HAP-1 (cell line): ENCODE results near the gene IKZF2.

Source experiments
- DNase-seq, 2 experiments: peaks; one replicate each; pipeline ENCODE4 v3.0.0-alpha.2; 2016 to 2020; ENCODE audit warnings: low spot score in 2 of 2
- H3K27me3 ChIP-seq: fragments of 250-450 bp; sonication (Bioruptor Pico); 2 replicates; pipeline ENCODE4 v1.5.1; 2020; ENCODE audit warnings: low read depth, mild to moderate bottlenecking, moderate library complexity
- H3K36me3 ChIP-seq: fragments of 250-450 bp; sonication (Bioruptor Pico); replicated peaks from 2 replicates; pipeline ENCODE4 v1.5.1; 2020; ENCODE audit warnings: mild to moderate bottlenecking
- H3K4me1 ChIP-seq: fragments of 250-450 bp; sonication (Bioruptor Pico); 2 replicates; pipeline ENCODE4 v1.5.1; 2020; ENCODE audit warnings: mild to moderate bottlenecking
- H3K4me3 ChIP-seq: fragments of 250-450 bp; sonication (Bioruptor Pico); 2 replicates; pipeline ENCODE4 v1.5.1; 2020; ENCODE audit warnings: mild to moderate bottlenecking, moderate library complexity
- H3K9me3 ChIP-seq: fragments of 250-450 bp; sonication (Bioruptor Pico); 2 replicates; pipeline ENCODE4 v1.5.1; 2020; ENCODE audit warnings: mild to moderate bottlenecking, moderate library complexity
- in situ Hi-C: fragments of 300-500 bp; cut with MboI; formaldehyde crosslinking; loops from 3 replicates; pipeline ENCODE4 v1.14.3; 2020; ENCODE audit warnings: low sequenced_read_pairs, inconsistent platforms, mixed read lengths

Gene IKZF2

DNA sequence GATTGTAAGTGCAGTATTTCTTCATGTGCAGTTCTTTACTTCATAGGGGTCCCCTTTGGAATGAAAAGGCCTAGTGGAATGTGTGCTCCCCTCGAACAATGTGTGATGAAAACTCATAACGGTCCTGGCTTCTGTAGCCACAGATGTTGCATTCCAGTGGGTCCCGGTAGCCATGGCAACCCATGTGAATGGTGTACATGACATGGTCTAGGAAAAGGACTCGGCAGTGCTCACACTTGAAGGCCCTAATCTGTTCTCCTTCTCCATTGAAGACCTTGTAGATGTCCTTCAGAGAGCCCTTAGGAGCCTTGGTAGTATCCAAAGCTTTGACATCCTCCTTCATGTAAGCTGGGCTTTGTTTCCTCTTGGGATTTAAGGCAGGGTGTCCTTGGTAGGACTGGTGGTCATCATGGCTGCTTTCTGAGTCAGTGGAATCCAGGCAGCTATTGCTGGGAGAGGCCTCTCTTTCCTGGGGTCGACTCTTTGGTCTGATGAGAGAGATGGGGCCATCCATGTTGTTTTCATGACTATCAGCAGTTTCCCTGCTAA, 144.0 kb downstream of the IKZF2 start:
- Histone ChIP-seq H3K36me3 (no peaks in the 10 kb centered on the region), H3K27me3 (no peaks in the 10 kb centered on the region), H3K4me1 (no peaks in the 10 kb centered on the region), H3K9me3 (no peaks in the 10 kb centered on the region), H3K4me3 (no peak overlapping the region)
- peak in 1 of 2 experiments; percentile 8 for DNase-seq
- in situ Hi-C loops, result no loop called here

DNA sequence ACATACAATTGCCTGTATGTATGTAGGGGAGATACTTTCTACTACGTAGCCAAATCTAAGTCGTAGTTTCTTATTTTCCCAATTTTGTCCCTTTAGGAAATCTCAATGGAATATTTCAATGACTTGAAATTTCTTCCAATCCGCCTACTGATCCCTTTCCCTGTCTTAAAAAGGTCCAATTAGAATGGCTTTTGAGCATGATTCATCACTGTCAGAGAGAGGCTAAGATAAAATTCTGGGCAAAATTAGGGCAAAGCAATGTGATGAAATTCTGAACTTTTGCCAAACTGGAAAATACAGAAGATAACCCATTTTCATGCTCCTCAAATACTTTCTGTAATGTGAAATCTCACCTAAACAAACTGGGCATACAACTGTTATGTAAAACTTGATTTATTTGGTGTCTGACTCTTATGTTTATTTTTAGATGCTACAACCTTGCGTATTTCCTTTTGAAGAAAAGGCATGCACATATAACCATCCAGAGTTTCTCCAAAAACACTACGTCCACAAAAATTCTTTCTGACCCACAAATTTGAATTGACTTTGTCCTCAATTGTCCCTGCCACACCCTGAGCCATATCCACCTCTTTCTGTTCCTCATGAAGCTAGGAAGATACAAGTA, 147.1 kb downstream of the IKZF2 start:
- Histone ChIP-seq H3K4me1 (0 out of 2 replicates have a peak, but pooled peaks cover 3% of the 10 kb centered on the region), H3K27me3 (no peaks in the 10 kb centered on the region), H3K4me3 (no peak overlapping the region), H3K36me3 (no peaks in the 10 kb centered on the region), H3K9me3 (no peaks in the 10 kb centered on the region)
- DNase-seq, result no peak
- in situ Hi-C loops, result no loop called here

DNA sequence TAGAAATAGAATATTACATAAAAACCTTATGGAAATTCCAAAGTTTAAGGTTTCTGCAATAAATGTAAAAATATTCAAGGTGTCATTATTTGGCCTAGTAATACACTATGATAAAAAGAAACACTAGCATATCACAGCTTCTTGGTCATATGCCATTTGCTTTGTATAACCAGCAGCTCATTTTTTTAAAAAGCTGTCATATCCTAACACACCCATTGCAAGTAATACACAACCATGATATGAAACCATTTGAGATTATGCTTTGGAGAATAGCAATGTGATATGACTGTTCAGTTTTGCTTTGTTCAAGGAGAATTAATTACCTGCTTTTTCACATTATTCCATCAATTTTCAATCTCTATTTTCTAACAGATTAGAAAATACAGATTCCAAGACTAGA, 149.0 kb downstream of the IKZF2 start:
- Histone ChIP-seq H3K4me1 (0 out of 2 replicates have a peak, but pooled peaks cover 3% of the 10 kb centered on the region), H3K27me3 (no peaks in the 10 kb centered on the region)
- DNase-seq, result no peak

DNA sequence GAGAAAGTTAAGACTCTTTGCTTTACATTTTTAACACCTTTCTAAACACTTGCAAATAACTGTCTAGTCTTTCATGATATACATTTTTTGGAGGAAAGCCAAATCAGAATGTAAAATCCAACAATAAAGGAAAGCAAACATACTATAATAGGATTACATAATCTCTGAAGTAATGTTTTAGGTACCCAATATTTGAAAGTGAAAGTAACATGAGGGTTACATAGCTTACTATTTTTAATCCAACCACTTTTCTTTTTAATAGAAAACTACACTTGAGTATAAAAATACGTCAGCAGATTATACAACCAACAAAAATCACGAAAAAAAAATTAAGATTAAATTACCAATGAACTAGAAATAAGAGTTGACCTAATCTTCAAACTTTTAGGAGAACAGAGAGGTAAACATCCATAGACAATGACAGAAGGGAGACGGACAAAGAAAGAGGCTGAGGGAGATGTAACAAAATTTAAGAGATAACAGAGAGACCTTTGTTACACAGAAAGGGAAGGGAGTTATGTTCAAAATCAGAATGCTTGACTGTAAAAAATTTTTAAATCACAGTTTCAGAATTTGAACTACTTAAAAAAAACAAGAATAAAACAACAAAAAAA, 150.0 kb downstream of the IKZF2 start:
- H3K27me3 ChIP-seq, result no peaks in the 10 kb centered on the region
- in situ Hi-C loops, result no loop called here
- no peaks in the 10 kb centered on the region for H3K36me3 ChIP-seq
- 0 out of 2 replicates have a peak, but pooled peaks cover 3% of the 10 kb centered on the region for H3K4me1 ChIP-seq
- H3K4me3 ChIP-seq, result no peak overlapping the region
- no peaks in the 10 kb centered on the region for H3K9me3 ChIP-seq
- DNase-seq, result no peak

More for the DNA sequence above, 149.0 kb downstream of the IKZF2 start:
- H3K4me3 ChIP-seq, result no peak overlapping the region
- H3K36me3 ChIP-seq, result no peaks in the 10 kb centered on the region
- H3K9me3 ChIP-seq, result no peaks in the 10 kb centered on the region
- in situ Hi-C loops, result no loop called here

DNA sequence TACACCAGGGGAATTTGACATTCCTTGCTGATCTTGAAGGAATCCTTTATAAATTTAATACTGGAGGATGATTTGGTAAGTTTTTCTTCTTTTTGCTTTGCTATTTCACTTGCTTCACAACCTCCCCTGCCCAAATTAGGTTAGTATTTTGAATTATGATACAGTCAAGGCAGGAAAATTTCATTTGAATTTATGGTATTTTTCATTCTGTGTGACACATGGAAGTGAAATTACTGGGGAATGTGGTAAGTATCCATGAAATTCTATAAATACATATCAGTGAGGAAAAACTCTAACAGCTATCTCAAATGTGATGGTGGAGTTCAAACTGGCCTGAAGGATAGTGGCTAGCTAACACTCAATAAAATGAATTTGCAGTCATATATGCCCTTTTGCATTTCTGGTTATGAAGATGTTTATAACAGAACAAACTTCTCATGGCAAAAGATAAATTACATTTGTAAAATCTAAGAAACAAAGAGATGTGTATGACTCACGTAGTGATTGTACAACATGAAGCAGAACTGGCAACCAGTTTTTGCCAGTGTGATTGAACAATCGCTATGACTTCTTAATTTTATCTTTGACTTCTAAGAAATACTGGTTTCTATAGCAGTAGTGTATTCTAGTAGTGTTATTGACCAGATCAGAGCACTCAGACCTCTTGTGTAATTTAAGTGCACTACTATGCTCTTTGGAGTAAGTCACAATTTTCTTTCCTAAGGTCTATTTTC, 152.6 kb downstream of the IKZF2 start:
- H3K27me3 ChIP-seq, result no peaks in the 10 kb centered on the region
- in situ Hi-C loops, result no loop called here
- DNase-seq, result no peak
- no peaks in the 10 kb centered on the region for H3K36me3 ChIP-seq
- H3K9me3 ChIP-seq, result no peaks in the 10 kb centered on the region
- no peak overlapping the region for H3K4me3 ChIP-seq
- H3K4me1 ChIP-seq, result 0 out of 2 replicates have a peak, but pooled peaks cover 3% of the 10 kb centered on the region

DNA sequence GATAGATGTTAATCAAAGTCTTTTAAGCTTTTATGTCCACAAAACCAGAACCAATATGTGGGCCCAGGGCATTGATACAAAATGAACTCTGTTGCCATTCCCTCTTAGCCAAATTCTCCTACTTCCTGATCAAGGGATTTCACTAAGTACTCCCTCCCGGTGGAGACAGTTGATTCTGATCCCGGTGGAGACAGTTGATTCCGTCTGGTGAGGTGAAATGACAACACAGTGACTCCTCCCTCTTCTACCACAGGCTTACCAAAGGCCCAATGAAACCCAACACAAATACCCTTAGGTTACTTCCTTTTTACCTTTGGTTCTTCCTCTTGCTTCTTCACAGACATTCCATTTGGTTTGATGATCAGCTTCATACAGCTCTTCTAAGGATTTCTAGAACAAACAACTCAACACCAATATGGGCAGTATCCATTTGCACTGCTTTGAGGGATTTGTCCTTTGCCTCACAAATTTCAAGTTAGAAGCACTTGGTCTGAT, 153.8 kb downstream of the IKZF2 start:
- Histone ChIP-seq H3K27me3 (no peaks in the 10 kb centered on the region), H3K36me3 (no peaks in the 10 kb centered on the region), H3K9me3 (no peaks in the 10 kb centered on the region), H3K4me1 (0 out of 2 replicates have a peak, but pooled peaks cover 3% of the 10 kb centered on the region), H3K4me3 (no peak overlapping the region)
- no peak for DNase-seq
- in situ Hi-C loops, result no loop called here

DNA sequence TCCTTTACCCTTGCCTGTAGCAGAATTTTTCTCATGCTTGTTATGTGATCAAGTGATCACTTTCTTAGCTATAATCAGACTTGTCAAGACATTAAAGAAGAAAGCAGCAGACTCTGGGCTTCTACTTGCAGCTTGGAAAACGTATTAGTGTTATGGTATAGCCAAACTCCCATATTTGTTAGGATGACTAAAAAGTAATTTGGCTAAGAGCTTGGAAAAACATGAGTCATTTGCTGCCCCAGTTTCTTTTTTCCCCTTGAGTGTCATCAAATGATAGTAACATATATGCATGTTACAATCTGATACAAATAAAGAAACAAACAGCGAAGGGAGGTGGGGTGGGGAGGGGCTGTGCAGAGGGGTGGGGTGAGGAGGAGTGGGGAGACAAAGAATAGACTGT, 155.5 kb downstream of the IKZF2 start:
- in situ Hi-C loops, result no loop called here
- DNase-seq, result no peak

DNA sequence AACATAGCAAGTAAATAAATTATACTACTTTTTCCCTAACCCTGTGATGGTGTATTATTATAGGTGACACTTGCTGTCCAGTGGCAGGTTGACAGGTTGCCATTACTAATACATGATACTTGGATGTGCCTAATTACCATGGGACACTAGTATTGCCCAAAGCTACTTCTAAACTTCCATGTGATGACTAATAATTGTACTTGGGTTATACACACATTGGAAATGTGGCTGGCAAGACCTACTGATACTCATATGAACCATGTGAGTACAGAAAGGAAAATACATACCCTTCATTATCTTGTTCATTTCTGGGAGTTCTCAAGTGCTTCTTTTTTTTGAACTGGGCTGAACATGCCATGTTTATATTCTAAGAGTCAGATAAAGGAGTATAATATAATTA, 156.4 kb downstream of the IKZF2 start:
- H3K36me3 ChIP-seq, result no peaks in the 10 kb centered on the region
- H3K4me1 ChIP-seq, result no peaks in the 10 kb centered on the region
- no peak for DNase-seq
- no peaks in the 10 kb centered on the region for H3K27me3 ChIP-seq
- in situ Hi-C loops, result no loop called here
- no peak overlapping the region for H3K4me3 ChIP-seq
- no peaks in the 10 kb centered on the region for H3K9me3 ChIP-seq

More for the DNA sequence above, 155.5 kb downstream of the IKZF2 start:
- no peaks in the 10 kb centered on the region for H3K9me3 ChIP-seq
- no peaks in the 10 kb centered on the region for H3K4me1 ChIP-seq
- H3K36me3 ChIP-seq, result no peaks in the 10 kb centered on the region
- H3K27me3 ChIP-seq, result no peaks in the 10 kb centered on the region
- no peak overlapping the region for H3K4me3 ChIP-seq

DNA sequence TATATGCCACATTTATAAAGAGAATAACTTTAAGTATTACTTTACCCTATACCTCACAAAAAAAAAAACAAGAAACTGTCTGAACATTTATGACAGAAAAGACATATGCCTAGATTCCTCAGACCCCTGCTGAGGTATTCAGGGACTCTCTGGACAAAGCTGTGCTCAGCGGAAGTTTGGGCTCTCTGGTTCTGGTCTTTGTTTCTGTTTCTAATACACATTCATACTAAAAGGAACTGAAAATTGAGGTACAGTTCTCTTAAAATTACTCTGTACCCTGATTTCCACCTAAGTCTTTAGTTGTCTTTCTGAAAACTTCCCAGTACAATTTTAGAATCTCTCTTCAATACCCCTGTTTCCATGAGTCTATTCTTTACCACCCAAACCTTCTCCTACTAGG, 160.3 kb downstream of the IKZF2 start:
- Histone ChIP-seq H3K36me3 (no peaks in the 10 kb centered on the region), H3K4me1 (no peaks in the 10 kb centered on the region), H3K4me3 (no peak overlapping the region), H3K27me3 (no peaks in the 10 kb centered on the region), H3K9me3 (no peaks in the 10 kb centered on the region)
- no peak for DNase-seq
- in situ Hi-C loops, result no loop called here

DNA sequence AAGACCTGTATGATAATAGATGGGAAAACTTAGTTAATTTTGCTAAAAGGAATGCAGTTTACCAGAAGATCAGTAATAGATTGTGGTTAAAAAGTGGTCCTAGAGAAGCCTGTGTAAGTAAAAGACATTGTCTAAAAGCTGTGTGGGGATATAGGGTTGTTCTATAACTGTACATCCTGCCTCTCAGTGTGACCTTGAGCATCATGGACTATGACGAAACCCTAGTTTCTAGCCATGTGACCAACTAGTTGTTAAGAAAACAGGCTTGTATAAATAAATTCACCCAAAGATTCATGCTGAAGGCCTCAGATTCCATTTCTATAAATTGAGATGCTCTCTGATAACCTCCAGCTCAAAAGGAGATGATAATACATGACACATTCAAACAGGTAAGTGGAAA, 160.7 kb downstream of the IKZF2 start:
- Histone ChIP-seq H3K4me1 (no peaks in the 10 kb centered on the region), H3K27me3 (no peaks in the 10 kb centered on the region), H3K9me3 (no peaks in the 10 kb centered on the region), H3K4me3 (no peak overlapping the region), H3K36me3 (no peaks in the 10 kb centered on the region)
- in situ Hi-C loops, result no loop called here
- DNase-seq, result no peak

DNA sequence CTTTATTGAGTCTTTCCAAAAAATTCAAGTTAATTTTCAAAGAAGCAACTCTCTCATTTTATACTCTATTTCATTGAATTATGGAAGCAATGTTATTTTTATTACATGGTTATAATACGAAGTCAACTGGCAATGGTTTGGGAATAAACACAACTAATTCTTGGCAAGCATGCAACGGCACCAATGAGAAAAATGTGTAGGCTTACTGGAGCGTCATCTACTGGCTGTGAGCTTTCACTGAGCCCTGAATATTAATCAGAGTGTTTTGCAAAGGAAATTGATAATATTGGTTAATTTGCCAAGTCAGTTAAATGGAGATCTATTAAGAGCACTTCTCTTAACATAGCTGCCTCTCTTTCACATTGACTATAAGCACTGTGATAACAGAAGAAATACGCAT, 163.9 kb downstream of the IKZF2 start:
- H3K27me3 ChIP-seq, result no peaks in the 10 kb centered on the region

DNA sequence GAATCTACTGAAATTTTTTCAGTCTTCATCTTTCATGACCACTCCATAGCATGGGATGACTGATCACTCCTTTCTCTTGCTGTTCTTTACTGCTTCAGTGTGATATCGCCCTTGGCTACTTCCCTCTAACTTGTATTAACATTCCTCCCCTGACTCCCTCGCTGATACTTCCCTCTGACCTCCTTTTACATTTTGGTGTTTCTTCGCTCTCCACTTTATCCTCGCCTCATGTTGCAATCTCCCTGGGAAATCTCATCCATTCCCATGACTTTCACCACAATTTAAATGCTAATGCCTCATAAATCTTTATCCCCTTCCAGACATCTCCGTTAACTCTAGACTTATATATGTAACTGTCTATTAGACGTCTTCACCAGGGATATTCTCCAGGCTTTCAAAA, 167.3 kb downstream of the IKZF2 start:
- Histone ChIP-seq H3K4me1 (no peaks in the 10 kb centered on the region), H3K4me3 (no peak overlapping the region), H3K27me3 (no peaks in the 10 kb centered on the region), H3K36me3 (no peaks in the 10 kb centered on the region), H3K9me3 (no peaks in the 10 kb centered on the region)
- no peak for DNase-seq
- in situ Hi-C loops, result no loop called here

More for the DNA sequence above, 163.9 kb downstream of the IKZF2 start:
- no peaks in the 10 kb centered on the region for H3K4me1 ChIP-seq
- H3K4me3 ChIP-seq, result no peak overlapping the region
- in situ Hi-C loops, result no loop called here
- H3K9me3 ChIP-seq, result no peaks in the 10 kb centered on the region
- DNase-seq, result no peak
- H3K36me3 ChIP-seq, result no peaks in the 10 kb centered on the region

DNA sequence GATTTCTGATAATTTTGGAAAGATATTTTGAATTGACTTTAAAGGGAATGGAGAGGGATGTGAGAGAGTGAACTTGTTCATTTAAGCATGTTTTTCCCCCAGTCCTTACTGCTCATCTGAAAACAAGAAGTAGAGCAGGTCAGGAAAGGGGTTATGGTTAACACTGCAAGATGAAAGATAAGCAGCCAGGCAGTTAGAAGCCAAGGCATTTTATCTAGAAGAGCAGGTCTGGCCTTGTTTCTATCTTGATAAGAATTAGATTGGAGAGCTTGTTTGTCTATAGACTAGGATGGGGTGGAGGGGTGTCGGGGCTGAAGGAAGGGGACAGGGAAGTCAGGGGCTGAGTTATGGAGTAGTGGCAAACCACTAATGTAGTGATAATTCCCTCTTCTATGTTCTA, 171.6 kb downstream of the IKZF2 start:
- H3K27me3 ChIP-seq, result no peaks in the 10 kb centered on the region
- no peak overlapping the region for H3K4me3 ChIP-seq
- no peaks in the 10 kb centered on the region for H3K36me3 ChIP-seq
- no peaks in the 10 kb centered on the region for H3K9me3 ChIP-seq
- in situ Hi-C loops, result no loop called here
- DNase-seq, result no peak
- H3K4me1 ChIP-seq, result no peaks in the 10 kb centered on the region
